Stimulated activated CD8-positive, alpha-beta memory T cell treated with anti-CD3 and anti-CD28 coated beads, Interleukin-12 subunit alpha, Interleukin-12 subunit beta, amount 100 ng/mL, for 24 hours (primary cell): Measurements from ENCODE around the gene CYP4V2.

Experiments
- DNase-seq: peaks from one replicate; pipeline ENCODE4 v3.0.0-alpha.2; 2020; ENCODE audit errors: extremely low read depth

CYP4V2 gene

DNA sequence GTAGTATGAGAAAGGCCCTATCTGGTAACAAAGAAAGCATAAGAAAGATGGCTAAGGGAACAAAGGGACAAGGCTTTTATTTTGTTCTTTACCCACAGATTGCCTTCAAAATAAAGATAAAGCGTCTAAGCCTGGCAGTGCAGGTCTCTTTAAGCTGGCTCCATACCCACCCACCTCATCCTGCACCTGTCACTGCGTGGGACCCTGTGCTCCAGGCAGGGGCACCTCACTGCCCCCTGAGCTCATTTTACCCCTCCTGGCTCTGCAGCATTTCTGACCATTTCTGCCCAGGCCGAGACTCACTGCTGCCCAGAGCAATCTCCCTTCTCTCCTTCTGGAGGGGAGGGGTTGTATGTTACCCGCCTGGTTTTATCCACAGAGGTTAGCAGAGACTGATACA lies 1.7 kb upstream of the CYP4V2 start:
- no peak for DNase-seq

DNA sequence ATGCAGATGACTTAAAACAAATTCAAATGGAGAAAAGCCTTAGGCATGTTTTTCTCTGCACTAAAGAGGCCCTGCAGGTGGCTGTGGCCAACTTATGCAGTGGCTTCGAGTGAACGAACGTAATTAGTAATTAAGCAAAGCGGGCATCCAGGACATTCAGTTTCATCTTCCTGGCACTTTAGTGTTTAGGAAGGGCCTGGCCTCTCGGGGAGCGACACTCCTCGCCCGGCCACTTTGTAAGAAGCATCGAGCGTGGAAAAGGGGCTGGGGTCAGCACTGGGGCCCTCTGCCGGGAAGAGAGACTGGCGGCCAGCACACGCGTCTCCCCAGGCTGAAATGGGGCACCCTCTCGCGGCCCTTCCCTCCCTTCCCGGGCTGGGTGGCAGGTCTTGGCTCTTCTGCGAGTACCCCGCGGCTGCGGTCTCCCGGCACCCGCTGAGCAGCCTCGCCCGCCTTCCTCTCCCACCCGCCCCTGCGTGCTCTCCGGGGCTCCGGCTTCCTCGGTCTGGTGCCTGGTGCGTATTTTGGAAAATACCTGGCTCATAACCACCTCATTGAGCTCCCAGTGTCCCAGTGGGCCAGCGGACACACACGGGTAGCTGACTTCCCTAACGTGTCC lies 677 bp upstream of the CYP4V2 start:
- no peak for DNase-seq

DNA sequence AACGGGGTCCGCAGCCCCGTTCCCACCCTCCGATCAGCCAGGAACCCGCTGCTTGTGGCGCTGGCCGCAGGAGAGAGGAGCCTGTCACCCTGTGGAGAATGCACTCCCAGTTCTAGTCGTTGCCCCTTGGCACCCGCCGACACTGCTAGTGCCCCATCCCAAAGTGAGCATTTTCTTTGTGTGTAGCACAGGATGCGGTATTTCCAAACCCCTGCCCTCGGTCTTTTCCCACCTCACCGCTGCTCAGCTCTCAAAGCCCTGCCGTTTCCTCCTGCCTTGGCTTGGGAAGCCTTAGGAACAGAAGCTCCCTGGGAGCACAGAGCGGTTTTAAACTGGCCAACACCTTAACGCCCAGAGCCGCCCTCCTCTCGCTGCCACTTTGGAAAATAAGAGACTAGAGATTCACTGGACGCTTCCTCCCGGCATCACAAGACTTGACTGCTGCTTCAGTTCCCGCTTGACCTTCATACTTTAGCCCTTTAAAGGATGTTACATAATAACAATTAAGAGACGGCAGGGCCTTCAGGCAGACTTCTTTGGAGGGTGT lies 772 bp downstream of the CYP4V2 start:
- DNase-seq, result no peak

DNA sequence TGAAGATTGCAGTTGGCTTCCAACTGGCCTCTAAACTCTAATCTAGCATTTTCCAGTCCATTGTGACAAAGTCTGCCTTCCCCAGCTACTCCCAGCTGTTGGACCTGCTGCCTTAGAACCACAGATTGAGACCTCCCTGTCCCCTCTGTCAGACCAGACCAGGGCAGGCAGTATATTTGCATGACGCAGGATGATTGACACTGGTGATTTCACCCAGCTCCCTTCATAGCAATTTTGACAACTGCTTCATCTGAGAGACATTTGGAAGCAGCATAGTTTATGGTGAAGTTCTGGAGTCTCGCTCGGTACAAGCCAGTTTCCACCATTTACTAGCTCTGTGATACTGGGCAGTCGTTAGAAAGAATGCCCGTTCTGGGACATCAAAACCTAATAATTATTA lies 2.5 kb downstream of the CYP4V2 start:
- no peak for DNase-seq

DNA sequence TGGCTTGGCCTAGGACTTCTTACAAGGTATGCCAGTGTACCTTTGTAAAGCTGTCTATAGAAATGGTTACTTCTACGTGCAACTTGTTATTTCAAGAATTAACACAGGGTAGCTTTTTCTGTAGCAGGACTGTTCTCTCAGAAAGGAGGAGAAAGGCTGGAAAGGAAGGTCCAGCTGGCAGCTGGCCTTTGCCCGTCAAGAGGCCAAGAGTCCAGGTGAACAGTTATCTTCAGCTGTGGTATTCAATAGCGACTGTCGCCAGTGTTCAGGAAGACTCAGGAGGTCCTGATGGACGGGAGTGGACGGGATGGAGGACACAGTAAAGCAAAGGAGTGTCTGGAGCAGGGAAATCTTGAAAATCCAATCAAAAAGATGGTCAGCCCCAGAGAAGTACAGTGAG lies 4.7 kb downstream of the CYP4V2 start:
- no peak for DNase-seq

DNA sequence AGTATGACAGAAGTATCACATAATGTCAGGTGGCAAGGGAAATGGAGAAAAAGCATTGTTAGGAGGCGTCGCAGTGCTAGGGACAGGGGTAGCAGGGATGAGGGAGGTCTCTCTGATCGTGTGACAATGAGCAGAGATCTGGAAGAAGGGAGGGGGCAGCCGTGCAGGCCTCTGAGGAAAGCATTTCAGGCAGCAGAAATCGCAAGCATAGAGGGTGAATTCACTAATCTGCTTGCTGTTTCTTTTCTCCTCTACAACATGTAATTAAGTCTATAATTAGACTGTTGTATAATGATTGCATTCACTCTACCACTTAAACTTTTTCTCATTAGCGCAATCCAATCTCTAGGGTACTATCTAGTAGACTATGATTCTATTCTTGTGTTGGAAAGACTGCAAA lies 9.1 kb downstream of the CYP4V2 start:
- DNase-seq, result no peak

DNA sequence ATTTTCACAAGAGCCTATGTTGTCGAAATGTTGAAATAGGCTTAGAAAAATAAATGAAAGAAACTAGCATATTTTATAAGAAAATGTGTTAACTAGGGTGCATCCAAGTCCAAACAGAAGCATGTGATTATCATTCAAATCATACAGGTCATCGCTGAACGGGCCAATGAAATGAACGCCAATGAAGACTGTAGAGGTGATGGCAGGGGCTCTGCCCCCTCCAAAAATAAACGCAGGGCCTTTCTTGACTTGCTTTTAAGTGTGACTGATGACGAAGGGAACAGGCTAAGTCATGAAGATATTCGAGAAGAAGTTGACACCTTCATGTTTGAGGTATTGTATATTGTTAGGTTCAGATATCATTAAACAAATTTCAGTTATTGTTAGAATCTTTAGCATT lies 9.6 kb downstream of the CYP4V2 start:
- no peak for DNase-seq

DNA sequence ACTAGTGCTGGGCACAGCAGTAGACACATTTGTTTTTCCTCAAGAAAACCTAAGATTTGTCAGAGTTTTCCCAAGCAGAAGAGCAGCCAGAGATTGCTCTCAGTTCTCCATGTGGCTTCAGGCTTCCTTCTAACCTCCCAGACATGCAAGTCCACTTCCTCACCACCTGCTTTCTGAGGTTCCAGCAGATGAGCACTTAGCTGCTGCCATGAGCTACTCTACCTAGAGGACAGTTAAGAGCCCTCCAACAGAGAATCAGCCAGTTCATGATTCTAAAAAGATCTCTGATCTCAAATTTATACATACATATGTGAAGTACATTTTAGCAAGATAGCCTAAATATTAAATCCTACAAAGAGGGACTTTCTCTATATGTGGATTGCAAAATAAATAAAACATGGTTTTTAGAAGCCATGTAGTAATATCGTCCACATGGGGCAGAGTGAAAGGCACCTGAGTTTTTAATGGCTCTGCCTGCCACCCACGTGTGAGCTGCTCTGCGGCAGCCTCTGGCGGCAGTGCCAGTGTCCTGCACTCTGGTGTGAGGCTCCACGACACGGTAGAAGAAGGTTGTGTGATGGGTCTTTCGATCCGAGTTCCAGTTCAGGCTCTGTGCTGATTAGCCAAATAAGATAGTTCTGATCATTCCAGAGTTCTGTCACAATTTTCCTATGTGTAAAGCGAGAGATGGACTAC lies 10.3 kb downstream of the CYP4V2 start:
- DNase-seq, result peak; percentile 22

DNA sequence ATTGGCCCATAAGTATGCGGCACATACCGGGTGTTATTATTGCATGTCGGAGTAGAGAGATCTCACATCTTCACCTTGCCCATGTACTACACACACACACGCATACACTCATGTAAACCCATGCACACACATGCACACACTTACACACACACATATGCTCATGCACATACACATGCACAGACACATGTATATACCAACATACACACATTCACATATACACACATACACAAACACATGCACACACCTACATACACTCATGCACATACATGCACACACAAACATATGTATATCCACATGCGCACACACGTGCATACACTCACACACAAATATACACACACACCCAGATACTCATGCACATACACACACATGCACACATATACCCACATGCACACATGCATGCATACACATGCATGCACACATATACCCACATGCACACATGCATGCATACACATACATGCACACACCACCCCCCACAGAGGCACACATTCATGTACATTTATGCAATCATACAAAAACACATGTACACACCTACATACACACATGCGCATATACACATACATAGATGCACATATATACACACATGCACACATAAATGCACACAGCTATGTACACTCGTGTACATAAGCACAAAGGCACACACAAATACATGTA lies 11.2 kb downstream of the CYP4V2 start:
- DNase-seq, result no peak

DNA sequence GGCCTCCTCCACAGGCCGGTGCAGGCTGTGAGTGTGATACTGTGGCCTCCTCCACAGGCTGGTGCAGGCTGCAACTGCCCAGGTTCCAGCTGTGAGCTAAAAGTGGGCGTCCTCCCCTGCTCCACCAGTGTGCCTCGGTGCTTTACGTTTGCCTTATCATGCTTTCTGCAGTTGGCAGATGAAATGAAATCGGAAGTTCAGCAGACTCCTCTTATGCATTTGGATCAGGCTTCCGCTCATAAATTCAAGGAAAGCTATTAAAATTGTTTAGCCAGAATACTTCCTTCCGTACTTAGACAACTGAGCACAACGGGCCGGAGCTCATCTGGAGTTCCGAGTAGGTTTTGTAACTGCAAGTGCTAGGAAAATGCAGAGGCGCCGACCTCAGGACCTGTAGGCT lies 12.0 kb downstream of the CYP4V2 start:
- DNase-seq, result no peak

DNA sequence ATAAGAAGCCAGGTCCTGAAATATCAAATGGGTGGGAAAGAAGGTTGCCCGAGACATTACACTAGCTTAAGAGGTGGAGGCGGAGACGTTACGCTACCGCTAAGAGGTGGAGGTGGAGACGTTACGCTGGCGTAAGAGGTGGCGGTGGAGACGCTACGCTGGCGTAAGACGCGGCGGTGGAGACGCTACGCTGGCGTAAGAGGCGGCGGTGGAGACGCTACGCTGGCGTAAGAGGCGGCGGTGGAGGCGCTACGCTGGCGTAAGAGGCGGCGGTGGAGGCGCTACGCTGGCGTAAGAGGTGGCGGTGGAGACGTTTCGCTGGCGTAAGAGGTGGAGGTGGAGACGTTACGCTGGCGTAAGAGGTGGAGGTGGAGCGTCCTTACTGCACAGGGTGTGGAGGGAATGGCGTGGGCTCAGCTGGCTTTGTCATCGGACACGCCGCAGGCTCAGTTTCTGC lies 12.8 kb downstream of the CYP4V2 start:
- peak; percentile 25 for DNase-seq

DNA sequence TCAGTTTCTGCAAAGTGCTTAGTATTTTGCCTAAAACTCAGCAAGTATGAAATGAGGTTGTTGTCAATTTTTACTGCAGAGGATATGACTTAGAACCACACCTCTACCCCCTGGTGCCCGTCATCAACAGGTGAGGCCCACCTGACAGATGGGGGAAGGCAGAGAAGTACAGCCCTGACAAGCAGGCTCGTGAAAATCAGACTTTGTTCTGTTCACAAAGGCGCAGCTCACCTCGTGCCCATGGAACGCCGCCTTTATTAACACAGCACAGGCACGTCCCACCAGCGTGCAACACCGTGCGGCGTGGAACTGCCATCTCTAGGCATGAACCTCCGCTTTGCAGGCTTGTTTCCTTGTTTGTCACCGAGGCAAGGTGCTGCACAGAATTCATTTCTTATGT lies 13.3 kb downstream of the CYP4V2 start:
- no peak for DNase-seq

DNA sequence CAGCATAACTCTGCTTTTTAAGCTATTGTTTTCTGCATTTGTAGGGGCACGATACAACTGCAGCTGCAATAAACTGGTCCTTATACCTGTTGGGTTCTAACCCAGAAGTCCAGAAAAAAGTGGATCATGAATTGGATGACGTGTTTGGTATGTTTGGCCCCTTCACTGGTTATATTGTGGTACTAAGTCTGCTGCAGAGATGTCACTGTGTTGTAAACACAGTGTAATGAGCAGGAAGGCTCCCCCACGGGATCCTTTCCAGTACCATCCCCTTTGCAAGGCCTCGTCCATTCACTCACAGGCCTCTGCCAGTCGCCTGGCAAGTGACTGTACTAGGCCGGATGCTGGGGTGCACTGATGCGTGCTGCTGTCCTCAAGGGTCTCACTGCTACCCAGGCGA lies 13.8 kb downstream of the CYP4V2 start:
- DNase-seq, result no peak

DNA sequence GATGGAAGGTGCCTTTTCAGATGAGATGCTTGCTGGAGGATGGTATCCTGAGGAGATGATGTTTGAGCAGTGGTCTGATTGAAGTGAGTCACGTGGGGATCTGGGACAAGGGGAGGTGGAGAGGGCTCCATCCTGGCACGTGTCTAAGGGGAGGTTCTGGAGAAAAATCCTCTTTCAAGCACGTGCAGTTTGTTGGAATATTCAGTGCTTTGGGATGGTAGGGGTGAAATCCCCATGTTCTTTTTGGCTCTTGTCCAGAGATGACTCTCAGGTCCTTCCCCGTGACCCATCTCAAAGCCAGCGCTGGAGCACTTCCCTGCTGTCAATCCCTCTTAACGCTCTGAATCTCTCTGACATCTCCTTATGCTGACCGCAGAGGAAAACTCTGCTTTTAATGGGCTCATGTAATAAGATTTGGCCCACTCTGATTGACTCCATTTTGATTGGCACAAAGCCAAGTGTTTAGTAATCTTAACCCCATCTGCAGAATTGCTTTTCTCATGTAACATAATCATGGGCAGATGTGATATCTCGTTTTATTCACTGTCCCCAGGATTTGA lies 25.2 kb downstream of the CYP4V2 start:
- DNase-seq, result no peak

DNA sequence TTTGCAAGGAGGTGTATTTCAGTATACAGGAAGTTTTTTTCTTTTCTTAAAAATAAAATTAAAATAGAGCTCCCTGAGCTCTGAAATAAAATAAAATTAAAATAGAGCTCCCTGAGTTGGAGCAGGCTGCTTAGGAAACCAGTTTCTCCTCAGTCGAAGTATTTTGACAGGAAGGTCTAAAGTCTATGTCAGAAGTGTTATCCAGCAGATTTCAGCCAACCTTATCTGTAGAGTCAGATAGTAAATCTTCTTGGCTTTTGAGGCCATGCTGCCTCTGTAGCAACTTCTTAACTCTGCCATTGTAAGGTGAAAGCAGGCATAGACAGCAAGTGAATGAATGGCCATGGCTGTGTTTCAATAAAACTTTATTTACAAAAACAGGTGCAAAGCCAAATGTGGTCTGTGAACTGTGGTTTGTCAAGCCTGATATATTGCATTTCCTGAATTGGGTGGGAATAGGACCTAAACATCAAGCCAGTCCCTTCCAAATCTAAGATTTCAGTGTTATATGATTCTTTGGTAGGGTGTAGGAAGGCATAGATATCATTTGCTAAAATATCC lies 26.4 kb downstream of the CYP4V2 start:
- DNase-seq, result no peak

DNA sequence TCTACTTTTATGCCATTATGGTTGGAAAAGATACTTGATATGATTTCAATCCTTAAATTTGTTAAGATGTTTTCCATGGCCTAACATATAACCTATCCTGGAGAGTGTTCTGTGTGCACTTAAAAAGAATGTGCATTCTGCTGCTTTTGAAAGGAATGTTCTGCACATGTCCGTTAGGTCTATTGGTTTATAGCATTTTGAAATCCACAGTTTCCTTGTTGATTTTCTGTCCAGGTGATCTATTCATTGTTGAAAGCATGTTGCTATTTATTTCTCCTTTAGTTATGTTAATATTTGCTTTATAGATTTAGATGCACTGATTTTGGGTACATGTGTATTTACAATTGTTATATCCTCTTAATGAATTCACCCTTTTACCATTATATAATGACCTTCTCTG lies 30.3 kb downstream of the CYP4V2 start:
- DNase-seq, result no peak

DNA sequence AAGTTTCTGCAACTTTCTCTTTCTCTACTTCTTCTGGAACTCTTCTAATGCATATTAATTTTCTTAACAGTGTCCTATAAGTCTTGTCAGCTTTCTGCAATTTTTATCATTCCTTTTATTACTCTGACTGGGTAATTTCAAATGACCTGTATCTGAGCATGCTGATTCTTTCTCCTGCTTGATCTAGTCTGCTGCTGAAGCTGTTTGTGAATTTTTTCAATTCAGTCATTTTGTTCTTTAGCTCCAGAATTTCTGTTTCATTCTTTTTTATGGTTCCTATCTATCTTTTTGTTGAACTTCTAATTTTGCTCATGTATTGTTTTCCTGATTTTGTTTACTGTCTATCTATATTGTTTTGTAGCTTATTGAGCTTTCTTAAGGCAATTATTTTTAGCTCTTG lies 34.5 kb downstream of the CYP4V2 start:
- DNase-seq, result no peak

DNA sequence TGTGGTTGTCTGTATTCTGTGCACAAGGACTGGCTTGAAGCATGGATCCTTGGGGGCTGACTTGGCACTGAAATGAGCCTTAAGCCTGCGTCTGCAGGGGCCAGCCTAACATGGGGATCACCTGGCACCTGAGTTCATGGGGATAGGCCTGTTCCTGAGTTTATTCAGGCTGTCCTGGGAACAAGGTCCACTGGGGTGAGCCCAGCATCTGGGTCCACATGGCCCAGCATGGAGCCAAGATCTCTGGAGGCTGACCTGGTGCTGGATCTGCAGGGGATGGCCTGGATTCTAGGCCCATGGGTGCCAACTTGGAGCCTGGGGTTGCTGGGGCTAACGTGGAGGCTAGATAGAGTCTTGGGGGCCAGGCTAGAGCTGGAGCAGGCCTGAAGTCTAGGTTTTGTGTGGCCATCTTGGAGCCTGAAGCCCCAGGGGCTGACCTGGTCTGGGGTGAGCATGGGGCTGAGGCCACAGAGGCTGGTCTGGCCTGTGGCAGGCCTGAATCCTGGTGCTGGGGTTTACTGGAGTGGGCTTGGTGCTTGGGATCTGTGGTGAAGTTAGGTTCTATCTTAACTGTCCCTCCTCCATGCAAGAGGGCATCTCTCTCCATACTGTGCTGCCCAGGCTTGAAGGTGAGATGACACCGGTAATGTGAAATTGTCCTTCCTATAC lies 35.3 kb downstream of the CYP4V2 start:
- DNase-seq, result no peak

DNA sequence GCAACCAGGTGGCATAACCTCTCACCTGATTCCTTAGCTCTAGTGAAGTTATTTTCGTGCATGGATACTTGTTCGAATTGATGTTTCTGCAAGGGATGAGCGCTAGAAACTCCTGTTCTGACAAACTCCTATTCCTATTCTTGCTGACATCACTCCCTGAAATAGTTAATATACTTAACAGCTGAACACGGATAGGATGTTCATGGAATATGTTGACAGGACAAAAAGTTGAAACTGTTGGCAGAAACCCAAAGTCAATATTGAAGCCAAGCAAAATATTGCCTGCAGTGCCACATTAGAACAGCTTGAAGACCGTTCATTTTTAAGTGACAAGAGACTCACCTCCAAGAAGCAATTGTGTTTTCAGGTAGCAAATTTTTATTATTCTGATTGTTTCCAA lies 35.9 kb downstream of the CYP4V2 start, which contains the start of gene KLKB1:
Gene KLKB1 (plus strand): TSS at position 287 of the 400 bp plus-strand sequence. CDS start 689 bp downstream, outside the sequence.
- no peak for DNase-seq

DNA sequence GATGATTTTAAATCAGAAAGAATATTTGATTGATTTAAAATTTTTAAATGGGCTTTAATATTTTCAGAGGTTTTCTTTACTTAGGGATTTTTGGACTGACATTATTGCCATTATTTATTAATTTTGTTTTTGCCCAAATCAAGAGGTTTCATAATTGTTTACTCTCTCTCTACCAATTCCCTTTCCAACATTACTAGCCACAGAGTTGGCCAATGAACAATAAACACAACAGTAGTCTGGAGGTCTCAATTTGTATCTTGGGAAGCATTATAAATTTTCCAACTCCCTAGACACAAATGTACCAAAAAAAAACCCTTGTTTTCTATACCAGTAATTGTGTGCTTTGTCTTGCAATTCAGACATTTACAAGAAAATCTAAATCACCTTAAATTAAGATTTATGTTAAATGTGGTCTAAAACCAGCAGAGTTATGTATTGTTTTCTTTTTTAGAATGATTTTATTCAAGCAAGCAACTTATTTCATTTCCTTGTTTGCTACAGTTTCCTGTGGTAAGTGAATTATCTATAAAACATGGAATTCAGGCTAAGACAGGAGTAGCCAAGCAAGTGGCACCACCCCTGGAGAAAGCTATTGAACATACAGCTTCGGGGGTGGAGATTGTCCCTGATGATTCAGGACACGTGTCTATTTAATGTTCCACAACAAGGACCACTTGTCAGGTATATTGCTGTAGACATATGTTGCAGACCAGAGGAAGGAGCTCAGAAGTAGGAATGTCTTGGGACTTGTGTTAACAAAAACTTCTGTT lies 36.6 kb downstream of the CYP4V2 start:
- no peak for DNase-seq

DNA sequence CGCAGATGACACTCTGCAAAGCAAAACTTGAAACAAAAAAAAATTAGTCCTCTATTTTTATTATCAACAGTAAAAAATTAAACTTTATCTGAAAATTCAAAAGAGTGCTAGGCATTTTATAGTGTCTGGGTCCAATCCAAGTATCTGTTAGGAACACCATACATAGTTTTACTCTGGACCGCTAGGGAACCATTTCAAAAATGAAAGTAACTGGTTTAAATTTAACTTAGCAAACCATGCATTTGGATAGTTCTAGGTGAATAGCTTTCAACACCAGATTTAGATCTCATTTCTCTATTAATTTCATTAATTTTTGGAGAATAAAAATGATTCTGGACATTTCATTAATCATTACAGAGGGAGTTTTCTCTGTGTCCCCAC lies 37.1 kb downstream of the CYP4V2 start:
- no peak for DNase-seq
